ENCODE results near the gene DACH2. TPM values are rescaled to one million over a fixed set of nuclear protein-coding genes. Genes with fewer than 3 reads are reported as not detected.

The DACH2 gene
- total and polyA plus RNA-seq, 12 donors: not detected

DNA sequence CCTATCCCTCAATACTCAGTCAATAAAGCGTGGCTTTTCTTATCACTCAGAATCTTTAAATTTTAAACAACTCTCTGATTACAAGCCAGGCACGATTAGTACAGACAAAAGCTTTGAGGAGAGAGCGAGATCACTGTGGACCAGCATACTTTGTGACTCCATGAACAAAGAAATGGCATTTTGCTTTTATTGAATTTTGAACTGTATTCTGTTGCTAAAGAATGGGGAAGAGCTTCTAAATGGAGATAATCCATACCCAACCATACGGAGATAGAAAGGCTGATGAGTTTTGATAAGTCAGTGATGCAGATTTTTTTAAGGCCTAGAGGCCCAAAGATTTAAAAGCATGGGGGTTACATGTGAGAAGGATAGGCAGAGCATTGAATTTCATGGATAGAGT lies 259.1 kb downstream of the DACH2 start:
- 78% methylated on average over 4 of the region's 4 CpGs for WGBS, 2 donors
- H3K27me3 ChIP-seq: no peaks in the 10 kb centered on the region
- intact Hi-C loops (cut with DNase I): no loop called here
- no peaks in the 10 kb centered on the region for H3K36me3 ChIP-seq
- TF ChIP-seq, protein P1, sequence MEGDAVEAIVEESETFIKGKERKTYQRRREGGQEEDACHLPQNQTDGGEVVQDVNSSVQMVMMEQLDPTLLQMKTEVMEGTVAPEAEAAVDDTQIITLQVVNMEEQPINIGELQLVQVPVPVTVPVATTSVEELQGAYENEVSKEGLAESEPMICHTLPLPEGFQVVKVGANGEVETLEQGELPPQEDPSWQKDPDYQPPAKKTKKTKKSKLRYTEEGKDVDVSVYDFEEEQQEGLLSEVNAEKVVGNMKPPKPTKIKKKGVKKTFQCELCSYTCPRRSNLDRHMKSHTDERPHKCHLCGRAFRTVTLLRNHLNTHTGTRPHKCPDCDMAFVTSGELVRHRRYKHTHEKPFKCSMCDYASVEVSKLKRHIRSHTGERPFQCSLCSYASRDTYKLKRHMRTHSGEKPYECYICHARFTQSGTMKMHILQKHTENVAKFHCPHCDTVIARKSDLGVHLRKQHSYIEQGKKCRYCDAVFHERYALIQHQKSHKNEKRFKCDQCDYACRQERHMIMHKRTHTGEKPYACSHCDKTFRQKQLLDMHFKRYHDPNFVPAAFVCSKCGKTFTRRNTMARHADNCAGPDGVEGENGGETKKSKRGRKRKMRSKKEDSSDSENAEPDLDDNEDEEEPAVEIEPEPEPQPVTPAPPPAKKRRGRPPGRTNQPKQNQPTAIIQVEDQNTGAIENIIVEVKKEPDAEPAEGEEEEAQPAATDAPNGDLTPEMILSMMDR (IDR thresholded peaks at IDR 0.05): no peak
- ATAC-seq: no peak
- H3K9me3 ChIP-seq: no peaks in the 10 kb centered on the region
- H3K4me1 ChIP-seq: no peaks in the 10 kb centered on the region
- H3K4me3 ChIP-seq: no peak overlapping the region
- no peak overlapping the region for H3K27ac ChIP-seq
- no peak for DNase-seq

DNA sequence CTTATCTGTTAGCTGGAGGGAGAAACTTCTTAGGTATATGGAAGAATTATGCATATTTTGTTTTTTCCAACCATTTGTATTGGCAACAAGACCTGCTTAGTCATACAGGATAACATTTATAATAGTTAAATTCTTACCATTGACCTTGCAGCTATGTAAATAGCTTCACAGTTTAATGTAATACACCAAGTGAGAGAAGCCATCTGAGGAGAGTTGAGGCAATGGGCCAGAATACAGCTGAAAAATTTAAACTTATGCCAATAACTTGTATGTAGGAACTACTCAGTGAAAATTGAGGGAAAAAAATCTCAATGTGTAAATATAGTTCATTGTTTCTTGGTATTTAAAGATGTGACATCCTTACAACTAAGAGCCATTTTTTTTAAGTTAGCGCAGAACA lies 273.5 kb downstream of the DACH2 start:
- Histone ChIP-seq H3K27ac (no peak overlapping the region), H3K4me3 (no peak overlapping the region), H3K36me3 (no peaks in the 10 kb centered on the region), H3K9me3 (peaks cover 0 to 4% (median 0%) of the 10 kb centered on the region in 11 donors), H3K27me3 (peaks cover 0 to 4% (median 0%) of the 10 kb centered on the region in 7 donors), H3K4me1 (no peaks in the 10 kb centered on the region)
- TF ChIP-seq, protein P1 (IDR thresholded peaks at IDR 0.05): no peak
- intact Hi-C loops (cut with DNase I): no loop called here
- WGBS, 2 donors: 76 to 78% methylated on average over 1 of the region's 1 CpG
- ATAC-seq: no peak
- no peak for DNase-seq

DNA sequence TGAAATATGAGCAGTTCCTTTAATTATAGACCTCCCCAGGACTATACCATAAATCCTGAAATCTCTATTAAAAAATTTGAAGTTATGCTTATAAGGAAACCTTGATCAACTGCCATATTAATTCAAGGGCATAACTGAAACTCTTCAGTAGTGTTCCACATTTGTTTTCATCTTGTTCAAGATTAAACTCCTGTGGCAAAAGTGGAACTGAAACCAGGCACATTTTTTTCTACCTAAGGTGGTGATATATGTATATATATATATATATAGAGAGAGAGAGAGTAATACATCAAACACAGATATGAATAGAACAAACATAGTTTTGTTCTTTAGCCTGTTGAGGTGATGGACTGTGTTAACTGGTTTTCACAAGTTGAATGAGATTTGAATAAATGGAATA lies 287.9 kb downstream of the DACH2 start:
- intact Hi-C loops (cut with DNase I): no loop called here
- Histone ChIP-seq H3K4me3 (no peak overlapping the region), H3K27me3 (no peaks in the 10 kb centered on the region), H3K9me3 (no peaks in the 10 kb centered on the region), H3K4me1 (no peaks in the 10 kb centered on the region), H3K27ac (no peak overlapping the region), H3K36me3 (no peaks in the 10 kb centered on the region)
- ATAC-seq (no peak), DNase-seq (no peak)
- TF ChIP-seq, protein P1 (IDR thresholded peaks at IDR 0.05): no peak

DNA sequence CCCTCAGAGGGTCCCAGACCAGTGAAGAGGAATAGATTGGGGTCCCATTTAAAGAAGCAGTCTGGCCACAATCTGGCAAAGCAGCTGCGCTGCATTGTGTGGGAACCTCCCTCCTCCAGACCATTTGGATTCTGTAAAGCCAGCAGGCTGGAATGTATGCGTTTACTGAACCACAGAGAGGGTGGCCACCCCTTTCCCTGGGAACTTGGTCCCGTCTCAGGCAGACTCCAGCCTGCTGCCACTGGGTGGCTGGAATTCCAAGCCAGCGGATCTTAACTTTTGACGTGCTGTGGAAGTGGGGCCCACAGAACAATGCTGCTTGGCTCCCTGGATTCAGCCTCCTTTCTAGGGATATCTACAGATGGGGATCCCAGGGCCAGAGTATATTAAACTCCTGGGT lies 307.2 kb downstream of the DACH2 start:
- intact Hi-C loops (cut with DNase I): no loop called here
- no peak overlapping the region for H3K27ac ChIP-seq
- TF ChIP-seq, protein P1 (IDR thresholded peaks at IDR 0.05): no peak
- H3K4me3 ChIP-seq: no peak overlapping the region
- H3K4me1 ChIP-seq: no peaks in the 10 kb centered on the region
- no peak for ATAC-seq
- no peak for DNase-seq
- H3K36me3 ChIP-seq: no peaks in the 10 kb centered on the region
- 75 to 76% methylated on average over 5 of the region's 5 CpGs for WGBS, 2 donors
- H3K9me3 ChIP-seq: peaks cover 0 to 5% (median 0%) of the 10 kb centered on the region in 11 donors
- peaks cover 0 to 5% (median 0%) of the 10 kb centered on the region in 7 donors for H3K27me3 ChIP-seq
